HG02610 (cell line): Measurements from ENCODE around the gene CMSS1.

Experiments
- ATAC-seq: cut with Tn5 transposase; IDR thresholded peaks from one replicate; pipeline ENCODE4 v1.9.1; 2021; ENCODE audit warnings: mild to moderate bottlenecking, moderate library complexity; ENCODE audit not compliant: unreplicated experiment

The CMSS1 gene

DNA sequence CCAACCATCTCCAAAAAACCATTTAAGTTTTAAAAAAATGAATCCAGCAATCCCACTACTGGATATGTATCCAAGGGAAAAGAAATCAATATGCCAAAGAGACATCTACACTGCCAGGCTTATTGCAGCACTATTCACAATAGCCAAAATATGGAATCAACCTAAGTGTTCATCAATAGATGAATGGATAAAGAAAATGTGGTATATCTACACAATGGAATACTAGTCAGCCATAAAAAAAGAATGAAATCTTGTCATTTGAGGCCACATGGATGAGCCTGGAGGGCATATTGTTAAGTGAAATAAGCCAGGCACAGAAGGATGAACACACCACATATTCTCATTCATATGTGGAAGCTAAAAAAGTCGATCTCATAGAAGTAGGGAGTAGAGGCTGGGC is 160.6 kb downstream of the CMSS1 start:
- no peak for ATAC-seq

DNA sequence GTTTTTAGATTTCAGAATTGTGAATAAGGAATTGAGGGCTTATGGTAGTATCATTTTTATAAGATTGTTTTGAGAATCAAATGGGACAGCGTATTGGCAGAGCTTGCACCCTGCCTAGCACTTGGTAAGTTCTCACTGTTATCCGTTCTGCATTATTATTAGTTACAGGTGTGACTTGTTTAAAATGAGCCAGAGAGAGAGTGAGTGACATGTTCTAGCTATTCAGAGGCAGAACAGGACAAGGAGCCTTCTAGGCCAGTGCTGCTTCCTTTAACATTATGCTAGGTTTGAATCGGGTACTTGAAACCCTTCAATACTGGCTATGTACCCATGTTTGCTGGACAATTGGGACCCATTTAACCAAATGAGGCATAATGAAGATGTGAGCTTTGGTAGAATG is 162.9 kb downstream of the CMSS1 start:
- ATAC-seq = no peak

DNA sequence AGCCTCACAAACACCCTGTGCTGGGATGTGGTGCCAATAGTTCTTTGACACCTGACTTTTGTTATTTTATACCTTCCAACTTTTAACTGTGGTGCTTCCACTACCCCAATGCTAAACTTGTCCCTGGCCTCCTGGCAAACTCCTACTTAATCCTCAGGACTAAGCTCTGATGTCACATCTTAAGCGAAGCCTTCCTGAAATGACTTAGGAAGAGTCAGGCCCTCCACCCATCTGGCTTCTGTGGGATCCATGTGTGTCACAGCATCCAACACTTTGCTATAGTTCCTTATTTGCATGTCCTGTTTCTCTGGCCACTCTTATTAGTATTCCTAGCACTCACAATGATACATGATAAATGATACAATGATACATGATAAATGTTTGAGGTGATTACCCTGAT is 163.5 kb downstream of the CMSS1 start:
- ATAC-seq = no peak

DNA sequence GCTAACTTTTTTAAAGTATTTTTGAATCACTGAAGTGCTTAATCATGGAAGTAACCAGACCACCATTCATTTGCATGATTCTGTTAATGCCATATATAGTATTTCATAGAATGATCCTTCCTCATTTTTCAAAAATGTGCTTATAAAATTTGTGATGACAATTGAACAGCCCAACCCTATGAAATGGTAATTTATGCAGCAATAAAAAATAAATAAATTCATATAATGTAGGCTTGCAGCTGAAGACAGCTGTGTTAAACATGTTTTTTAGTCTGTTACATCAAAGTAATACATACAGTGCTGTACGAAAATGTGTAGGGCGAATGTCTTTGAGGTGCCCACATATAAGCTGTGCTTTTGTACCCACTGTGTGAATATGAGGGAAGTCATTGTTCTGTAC is 165.0 kb downstream of the CMSS1 start:
- ATAC-seq = no peak

DNA sequence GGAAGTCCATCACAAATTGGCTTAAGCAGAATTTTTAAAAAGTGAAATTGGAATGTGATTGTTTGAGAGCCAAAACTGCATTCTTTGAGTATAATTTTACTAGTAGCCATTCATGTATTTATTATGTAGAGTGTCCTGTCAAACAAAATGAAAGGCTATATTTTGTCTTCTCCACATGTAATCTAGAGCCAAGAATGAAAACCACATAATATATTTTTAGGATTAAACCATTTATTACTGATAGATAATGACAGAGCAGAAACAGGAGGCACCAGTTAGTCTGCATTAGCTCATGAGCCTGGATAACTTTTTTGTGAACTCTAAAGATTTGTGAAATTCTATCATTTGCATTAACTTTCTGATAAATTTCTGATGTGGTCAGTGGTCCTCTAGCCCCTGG is 166.5 kb downstream of the CMSS1 start:
- no peak for ATAC-seq

DNA sequence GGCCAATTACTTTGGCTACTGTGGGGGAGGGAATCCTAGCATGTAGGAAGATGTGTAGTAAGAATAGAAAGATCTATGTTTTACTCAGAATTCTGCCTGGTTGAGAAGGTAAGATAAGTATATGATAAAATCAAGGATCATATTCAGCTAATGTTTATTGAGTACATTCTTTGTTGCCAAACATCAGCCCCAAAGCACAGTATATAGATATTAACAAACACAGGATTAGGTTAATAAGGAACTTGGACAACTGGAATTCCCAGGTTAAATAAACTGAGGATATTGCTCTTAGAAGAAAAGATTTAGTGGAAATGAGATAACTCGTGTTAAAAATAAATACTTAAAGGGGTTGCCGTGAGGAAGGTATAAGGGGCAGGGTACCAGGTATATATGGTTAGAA is 167.0 kb downstream of the CMSS1 start:
- ATAC-seq = no peak

DNA sequence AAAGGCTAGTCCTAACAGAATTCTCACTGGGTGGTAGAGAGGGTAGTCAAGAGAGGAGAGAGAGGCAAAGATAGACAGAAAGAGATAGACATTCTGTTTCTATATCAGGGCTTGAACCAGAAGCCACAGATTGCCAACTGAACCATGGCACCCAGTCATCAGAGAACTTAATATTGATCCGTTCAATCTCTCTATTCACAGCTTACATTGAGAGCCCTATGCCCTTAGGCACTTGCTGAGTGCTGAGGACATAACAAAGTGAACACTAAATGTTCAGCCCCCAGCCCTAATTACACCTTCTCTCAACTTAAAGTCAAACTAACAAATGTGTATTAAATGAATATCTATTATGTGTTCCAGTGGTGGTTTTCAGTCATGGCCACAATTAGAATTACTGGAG is 172.5 kb downstream of the CMSS1 start:
- no peak for ATAC-seq

DNA sequence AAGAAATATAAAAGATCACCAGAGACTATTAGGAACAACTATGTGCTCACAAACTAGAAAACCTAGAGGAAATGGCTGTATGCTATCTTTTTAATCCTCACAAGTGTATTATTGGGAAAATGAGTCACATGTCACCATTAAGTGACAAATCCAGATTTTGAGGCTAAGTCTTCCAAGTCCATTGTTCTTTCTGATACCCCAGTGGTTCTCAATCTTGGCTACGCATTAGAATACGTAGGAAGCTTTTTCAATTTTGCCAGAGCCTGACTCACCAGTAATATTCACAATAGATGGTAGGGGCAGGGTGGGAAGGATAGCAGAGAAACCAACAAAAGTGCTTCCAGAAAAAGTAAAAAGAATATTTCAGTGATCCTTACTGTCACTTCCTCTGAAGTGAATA is 179.6 kb downstream of the CMSS1 start:
- no peak for ATAC-seq

DNA sequence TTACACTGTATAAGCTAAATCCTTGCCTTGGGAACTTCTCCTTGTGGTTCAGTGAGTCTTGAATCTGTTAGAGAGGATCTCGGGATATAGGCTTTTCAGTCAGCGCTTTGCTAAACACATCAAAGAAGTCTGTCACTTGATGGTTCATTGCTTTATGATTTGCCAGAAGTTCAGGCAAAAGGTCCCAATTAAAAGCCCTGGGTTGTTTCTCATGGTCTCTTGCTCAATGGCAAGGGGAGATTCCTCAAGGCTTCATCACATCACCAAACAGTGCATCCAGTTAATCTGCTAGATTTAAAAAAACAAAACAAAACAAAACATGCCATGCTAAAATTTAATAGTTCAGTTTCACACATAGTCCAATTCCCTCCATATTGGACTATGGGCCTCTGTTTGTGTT is 181.9 kb downstream of the CMSS1 start:
- ATAC-seq = no peak

DNA sequence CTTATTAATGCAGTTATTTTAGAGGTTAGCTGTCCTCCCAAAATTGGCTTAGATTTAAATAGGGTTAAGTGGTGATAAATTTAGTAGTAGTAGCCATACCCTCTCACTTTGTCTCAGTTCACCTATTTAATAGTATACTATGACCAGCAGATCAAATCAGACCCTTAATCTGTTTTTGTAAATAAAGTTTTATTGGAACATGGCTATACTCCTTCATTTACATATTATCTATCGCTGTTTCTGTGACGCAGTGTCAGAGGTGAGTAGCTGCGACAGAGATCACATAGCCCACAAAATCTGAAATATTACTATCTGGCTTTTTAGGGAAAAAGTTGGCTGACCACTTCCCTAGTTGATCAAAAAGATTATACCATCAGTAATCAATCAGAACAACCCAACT is 183.4 kb downstream of the CMSS1 start:
- no peak for ATAC-seq

DNA sequence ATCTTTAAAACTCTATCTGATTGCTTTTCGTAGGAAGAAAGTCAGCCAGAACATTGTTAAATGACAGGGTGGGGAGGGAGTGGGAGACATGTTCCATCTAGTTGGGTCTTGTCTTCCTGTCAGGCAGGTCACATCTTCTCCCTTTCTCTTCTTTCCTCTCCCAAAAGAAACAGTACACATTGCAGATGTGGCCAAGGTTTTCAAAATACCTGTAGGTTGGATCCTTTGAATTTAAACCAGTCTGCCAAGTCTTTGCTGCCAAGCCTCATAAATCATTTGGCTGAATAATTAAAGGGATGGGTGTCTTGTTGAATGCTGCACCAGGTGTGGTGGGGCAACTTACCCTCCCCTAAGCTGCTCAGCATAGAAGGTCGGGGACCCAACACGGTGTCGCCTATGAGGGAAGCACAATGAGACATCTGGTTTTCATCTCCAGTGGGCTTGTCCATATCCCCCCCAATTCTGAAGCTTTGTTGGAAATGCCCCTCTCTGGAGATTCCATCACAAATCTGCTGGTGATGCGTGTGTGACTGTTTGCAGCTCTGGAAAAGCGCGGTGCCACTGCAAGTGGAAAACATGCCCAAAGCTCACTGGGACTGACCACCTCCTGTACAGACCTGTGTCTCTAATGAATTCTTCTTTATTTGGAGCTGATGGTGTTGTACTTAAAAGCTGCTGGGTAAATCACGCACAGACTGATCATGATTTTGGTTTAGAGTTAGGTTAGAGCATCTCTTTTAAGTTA is 184.0 kb downstream of the CMSS1 start:
- no peak for ATAC-seq

DNA sequence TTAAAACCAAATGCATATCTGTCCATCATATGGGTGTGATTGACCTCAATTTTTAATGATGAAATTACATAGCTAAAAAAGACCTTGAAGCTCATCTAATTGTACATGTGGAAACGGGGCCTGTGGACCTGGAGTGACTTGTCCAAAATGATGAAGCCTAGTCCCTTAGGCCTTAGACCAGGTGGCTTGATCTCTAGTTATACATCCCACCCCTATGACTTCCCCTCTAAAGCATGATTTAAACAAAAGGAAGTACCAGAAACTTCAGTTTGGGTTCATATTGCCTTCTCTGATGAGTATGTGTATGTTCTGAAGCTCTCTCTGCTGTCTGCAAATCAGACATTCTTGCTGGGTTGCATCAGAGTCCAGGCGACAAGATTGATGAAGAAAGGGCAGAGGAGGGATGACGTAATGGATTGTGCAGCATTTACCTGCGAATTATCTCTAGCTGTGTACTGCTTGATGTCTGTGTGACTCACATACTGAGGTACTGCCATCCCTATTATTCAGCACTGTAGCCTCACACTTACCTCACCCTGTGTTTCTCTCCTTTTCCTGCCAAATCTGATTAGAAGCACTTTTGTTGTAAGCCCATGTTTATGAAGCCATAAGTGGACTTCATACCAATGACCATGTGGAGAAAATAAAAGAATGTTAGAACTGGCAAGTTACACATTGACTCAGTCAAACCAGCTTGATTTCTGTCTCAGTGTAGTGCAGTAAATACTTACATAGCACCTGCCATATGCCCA is 185.1 kb downstream of the CMSS1 start:
- no peak for ATAC-seq

DNA sequence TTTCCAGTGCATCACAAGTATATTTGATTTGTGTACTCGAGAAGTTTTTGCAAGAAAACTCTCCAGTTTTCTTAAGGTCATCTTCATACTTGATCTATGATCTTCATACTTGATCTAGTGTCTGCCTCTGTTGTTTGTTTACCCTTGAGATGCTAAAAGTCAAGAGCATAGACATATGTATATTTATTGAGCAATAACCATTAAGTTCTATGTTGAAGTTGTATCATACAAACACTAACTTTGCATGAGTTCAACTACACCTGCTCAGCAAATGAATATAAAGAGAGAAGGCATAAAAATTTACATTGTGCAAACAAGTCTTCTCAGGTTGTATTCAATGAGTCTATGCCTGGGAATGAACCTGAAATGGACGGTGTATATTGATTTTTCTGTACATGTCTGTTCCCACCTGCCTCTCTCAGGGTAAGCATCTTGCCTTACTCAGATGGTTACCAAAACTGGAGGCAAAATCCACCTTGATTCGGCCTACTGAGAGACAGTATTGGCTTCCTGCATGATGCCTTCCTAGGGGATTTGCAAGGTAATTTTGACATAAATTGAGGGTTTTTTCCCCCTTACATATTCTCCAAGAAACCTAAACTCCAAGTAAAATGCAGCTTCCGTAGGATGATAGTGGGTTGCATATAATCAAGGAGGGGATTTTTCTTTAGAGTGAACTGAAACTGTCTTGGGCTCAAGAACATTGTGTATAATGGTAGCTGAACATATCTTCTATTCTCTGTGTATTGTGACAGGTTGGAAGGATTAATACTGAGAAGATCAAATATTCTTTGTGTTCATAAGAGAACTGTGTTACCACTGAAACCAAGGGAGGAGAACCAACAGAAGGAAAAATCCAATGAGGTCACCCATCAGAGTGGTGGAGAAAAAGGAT is 186.2 kb downstream of the CMSS1 start:
- peak; percentile 73 for ATAC-seq

DNA sequence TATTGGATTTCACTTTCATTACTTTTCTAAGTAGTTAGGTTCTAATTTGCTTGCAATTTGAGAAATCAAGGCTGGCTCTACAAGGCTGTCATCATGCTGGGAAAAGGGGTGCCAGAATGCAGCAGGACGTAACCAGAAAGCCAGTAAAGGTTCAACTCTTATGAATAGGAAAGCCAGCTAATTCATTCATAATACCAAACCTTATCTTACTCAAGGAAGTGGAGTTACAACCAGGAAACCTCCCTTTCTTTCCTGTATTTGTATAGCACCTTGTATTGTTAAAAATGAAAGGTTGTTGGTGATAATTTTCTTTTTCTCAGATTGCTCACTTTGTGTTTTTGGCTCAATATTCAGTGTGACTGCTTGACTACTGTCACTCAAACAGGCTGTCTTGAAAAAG is 187.3 kb downstream of the CMSS1 start:
- ATAC-seq = no peak

DNA sequence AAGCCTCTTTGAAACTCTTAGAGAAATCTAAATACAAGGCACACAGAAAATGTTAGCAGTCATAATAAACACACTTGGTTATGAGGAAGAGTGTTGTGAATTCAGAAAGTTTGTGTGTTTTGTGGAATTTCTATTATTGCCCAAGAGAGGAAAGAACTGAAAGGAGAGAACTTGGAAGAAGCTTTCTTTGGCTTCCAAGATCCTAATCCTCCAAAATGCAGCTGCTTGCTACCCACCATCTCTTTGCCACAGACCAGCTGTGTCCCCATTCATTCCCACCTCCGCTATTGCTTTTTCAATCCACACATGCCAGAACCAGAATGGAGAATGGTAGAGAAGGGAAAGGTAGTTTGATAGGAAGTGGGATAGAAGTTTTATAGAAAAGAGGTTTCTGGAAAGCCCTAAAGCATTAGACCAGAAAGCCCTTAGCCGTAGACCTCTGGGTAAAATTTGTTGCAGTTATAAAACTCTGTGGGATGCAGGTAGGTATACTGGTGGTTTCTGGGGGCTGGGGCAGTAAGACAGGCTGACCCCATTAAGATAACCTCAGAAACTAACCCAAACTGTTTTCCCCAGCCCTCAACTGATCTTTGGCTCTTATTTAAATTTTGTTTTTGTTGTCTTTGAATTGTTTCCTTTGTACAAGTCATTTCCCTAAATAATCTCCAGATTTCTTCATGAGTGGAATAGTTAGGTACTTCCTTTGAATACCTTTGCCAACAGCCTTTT is 188.2 kb downstream of the CMSS1 start:
- no peak for ATAC-seq

DNA sequence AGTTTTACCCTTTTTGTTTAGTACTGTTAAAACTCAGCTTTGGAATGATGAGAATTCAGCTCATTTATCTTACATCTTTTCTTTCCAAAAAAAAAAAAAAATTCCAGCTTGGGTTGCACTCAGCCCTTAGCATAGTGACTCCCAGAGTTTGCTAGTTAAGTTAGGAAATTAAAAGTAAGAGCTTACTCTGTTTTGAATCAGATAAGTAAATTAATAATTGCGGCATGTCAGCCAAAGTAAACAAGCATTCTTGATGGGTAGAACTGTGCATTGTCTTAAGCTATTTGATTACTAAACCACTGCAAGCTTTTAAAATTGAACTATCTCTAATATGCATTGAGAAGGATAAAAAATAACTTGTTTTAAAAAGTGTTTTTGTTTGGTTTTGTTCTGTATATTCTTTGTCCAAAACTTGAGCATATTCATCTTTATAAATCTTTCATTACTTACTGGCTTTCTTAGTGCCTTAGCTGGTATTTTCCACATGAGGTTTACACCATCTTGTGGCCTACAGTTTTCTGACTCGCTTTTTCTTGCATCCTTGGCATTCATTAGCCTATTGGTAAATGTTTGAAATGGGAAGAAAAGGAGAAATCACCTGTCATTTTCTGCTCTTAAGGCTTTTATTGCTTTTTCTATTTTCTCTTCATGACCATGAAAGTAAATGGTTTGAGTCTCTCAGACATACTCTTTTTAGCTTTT is 189.1 kb downstream of the CMSS1 start:
- no peak for ATAC-seq

DNA sequence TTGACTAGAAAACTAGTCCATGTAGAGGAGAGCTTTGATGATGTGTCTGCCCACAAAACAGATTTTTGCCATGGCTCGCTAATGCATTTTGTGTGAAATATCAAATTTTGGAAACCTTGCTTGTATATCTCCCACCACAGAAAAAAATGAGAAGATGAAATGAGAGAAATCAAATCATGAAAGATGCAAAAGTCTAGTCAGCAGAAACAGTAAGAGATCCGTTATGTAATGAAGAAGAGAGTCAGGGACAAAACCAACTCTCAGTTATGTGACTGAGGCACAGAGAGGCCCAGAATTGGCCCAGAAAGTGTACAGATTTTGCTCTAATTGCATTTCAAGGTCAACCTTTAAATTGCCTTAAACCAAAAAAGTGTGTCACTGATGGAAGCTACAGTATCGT is 189.7 kb downstream of the CMSS1 start:
- ATAC-seq = no peak

DNA sequence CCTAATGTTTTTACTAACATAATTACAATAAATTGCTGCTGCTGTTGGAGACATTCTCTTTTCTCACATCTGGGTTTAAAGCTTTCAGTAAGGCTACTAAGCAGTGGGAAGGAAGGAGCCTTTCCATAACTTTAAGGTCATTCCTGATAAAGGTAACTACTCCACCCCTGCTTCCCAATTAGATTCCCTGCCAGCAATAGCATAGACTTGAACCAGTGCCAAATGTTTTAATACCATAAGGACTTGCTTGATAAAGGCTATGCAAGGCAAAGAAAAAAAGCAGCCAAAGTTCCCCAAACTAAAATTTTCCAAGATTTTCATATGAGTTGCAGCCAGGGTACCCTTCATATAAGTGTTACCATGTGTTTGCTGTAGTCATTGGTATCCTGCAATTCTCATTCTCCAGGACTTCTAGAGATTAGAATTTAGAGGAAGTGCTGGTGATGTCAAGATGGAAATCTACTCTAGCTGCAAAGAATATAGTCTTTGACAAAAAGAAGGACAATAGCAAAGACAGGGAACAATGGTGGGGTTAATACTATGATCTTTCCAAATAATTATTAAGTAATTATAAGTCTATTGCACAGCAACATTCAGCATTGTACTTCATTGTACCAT is 190.5 kb downstream of the CMSS1 start:
- ATAC-seq = no peak

DNA sequence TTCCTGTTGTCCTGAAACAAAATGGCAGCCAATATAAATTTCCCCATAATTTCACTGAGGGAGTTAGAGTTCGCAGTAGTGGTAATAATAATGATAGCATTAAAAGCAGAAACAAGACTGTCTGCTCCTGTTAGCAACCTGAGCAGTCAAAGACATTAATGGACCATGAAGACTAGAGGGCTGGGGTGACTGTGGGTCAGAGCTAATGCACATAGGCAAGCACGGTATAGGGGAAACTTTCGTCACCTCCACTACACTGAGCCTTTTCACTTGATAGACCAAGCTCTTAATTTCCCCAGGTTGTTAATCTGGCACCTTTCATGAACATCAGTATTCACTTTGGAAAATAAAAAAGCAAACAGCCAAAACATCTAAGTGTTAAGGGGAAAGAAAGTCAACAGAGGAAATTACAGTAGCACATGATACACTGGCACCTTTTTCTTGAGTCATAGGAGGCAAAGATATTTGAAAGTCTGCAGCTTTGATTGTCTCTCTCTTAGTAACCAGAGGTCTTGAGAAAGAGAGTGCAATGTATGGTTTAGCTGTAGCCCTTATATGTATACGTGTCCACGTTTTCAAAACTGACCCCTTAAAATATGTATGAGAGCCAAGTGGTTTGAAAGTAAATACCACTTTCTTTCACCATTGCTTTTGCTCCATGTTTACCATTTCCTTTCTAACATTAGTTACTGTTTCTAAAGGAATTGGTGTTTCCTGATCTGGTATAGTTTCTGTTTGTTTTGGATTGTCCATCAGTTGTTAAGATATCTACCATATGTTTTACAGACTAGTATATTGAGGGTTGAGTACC is 191.8 kb downstream of the CMSS1 start:
- no peak for ATAC-seq
